Heart left ventricle (tissue), 13 donors: ENCODE measurements around the gene ARHGDIB.

Experiments
- POLR2A ChIP-seq, 2 donors: fragments of 450-650 bp; IDR thresholded peaks; one replicate each; pipeline ENCODE4 v1.6.1; 2017; ENCODE audit warnings: antibody characterized with exemption in 2 of 2, mild to moderate bottlenecking in 2 of 2, moderate library complexity in 2 of 2
- TF ChIP-seq, protein P1 (sequence below), 12 donors: fragments of 200-600 bp; sonication (generic) in 4 of 12; IDR thresholded peaks; one replicate each; pipeline versions ENCODE4 v1.5.0 to v1.8.0; 2018 to 2022; ENCODE audit warnings: antibody characterized with exemption in 12 of 12, mild to moderate bottlenecking in 5 of 12
- donor health status: ischemic (EF 13 %, LVEDD 7.1; RV severe dilation, severe dysfunction).
- donor health status: DM: no; HTN: yes; CAD: no.
- donor health status: DM: no; HTN: no; CAD: no.
- donor health status: ischemic (EF 25% LVEDD 6.9; RV normal size, moderate dysfunction).
- donor health status: ischemic (EF 25% LVEDD 5.7; RV mildly dilated, moderate dysfunction).
- donor health status: ischemic (EF 35%, LVEDD 5.7; RV mildly dilated, moderate dysfunction).
- donor health status: nonischemic (EF 11% LVEDD 7.7; RV severe dilation, severe dysfunction).
- donor health status: DM: yes; HTN: yes; CAD: no.
- donor health status: PGD.
- donor health status: ischemic (EF 29% LVEDD 5.4; RV normal size, mild dysfunction).
- donor health status: nonischemic (EF 23%, LVEDD 6.1; RV moderate dilation, normal function).

DNA sequence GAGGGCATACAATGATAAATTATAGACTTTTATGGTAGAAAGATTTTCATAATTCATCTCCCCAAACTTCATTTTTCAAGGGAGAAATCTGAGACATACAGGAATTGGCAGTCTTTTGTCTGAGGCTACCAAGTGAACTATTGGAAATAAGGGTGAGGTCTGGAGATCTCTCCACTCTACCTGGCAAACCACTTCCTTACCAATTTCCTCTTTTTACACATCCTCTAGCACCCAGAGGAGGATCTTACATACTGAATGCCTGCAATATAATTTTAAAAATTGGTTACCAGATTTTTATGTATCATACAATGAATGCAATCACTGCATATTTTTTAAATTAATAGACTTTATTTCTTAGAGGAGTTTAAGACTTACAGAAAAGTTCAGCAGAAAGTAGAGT, 18.1 kb upstream of the ARHGDIB start:
- TF ChIP-seq, protein P1, sequence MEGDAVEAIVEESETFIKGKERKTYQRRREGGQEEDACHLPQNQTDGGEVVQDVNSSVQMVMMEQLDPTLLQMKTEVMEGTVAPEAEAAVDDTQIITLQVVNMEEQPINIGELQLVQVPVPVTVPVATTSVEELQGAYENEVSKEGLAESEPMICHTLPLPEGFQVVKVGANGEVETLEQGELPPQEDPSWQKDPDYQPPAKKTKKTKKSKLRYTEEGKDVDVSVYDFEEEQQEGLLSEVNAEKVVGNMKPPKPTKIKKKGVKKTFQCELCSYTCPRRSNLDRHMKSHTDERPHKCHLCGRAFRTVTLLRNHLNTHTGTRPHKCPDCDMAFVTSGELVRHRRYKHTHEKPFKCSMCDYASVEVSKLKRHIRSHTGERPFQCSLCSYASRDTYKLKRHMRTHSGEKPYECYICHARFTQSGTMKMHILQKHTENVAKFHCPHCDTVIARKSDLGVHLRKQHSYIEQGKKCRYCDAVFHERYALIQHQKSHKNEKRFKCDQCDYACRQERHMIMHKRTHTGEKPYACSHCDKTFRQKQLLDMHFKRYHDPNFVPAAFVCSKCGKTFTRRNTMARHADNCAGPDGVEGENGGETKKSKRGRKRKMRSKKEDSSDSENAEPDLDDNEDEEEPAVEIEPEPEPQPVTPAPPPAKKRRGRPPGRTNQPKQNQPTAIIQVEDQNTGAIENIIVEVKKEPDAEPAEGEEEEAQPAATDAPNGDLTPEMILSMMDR (IDR thresholded peaks at IDR 0.05), result no peak
- no peak for TF ChIP-seq POLR2A (IDR thresholded peaks at IDR 0.05)
